Measurements from ENCODE around the gene TSPAN10. TPM values are rescaled to one million over a fixed set of nuclear protein-coding genes. Genes with fewer than 3 reads are reported as not detected.

The TSPAN10 gene
- total RNA-seq, 2 donors from 2014 or later = 1.3 to 1.8 TPM

DNA sequence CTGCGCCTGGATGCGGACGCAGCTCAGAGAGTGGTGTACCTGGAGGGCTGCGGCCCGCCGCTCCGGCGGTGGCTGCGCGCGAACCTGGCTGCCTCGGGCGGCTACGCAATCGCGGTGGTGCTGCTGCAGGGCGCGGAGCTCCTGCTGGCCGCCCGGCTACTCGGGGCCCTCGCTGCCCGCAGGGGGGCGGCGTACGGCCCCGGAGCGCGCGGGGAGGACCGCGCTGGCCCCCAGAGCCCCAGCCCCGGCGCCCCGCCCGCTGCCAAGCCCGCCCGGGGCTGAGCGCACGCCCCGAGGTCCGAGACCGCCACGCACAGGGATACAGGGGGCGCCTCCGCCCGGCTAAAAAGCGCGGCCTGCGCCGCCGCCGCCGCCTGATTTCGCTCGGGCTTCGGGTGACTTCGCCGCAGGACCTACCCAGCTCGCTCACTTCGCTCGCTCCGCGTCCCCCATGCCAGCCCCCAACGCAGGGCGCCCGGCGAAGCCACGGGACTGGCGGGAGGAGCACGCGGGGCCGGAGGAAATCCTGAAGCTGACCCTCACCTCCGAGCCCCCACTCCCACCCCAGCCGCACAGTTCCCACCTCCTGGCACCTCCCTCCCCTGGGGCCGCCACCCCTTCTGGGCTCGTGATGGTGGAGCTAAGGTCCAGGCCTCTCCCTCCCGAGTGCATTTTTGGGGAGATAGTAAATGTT is 11.2 kb downstream of the TSPAN10 start:
- Mint-ChIP-seq H3K4me3 (peak overlapping the region; percentile 27), H3K27ac (no peak overlapping the region), H3K9me3 (peaks cover 11% of the 10 kb centered on the region), H3K4me1 (peaks cover 6% of the 10 kb centered on the region), H3K27me3 (ENCODE audit: insufficient read depth) (peaks cover 26% of the 10 kb centered on the region), H3K36me3 (ENCODE audit: low read depth) (no peaks in the 10 kb centered on the region)
- peak; percentile 61 for DNase-seq
- H3K27ac ChIP-seq (ENCODE audit: low read depth, low read length) = no peak overlapping the region
- no peak overlapping the region for H3K9ac ChIP-seq (ENCODE audit: extremely low read depth, low read length, poor library complexity, severe bottlenecking)
- WGBS, 2 experiments (ENCODE audit: insufficient coverage in 1 of 2, insufficient read length in 1 of 2) = 8 to 11% methylated on average over 26 to 77 of the region's 78 CpGs
- H3K4me3 ChIP-seq (ENCODE audit: low read length) = peak overlapping the region; percentile 35
- H3K9me3 ChIP-seq (ENCODE audit: control insufficient read depth, low read length) = peaks cover 6% of the 10 kb centered on the region
- peaks cover 27% of the 10 kb centered on the region for H3K27me3 ChIP-seq (ENCODE audit: control insufficient read depth, insufficient read depth, low read length, poor library complexity, severe bottlenecking)
- H3K36me3 ChIP-seq (ENCODE audit: control insufficient read depth, insufficient read depth, low read length) = no peaks in the 10 kb centered on the region
- no peaks in the 10 kb centered on the region for H3K4me1 ChIP-seq (ENCODE audit: control insufficient read depth, insufficient read depth, low read length)
- TF ChIP-seq, protein P1, sequence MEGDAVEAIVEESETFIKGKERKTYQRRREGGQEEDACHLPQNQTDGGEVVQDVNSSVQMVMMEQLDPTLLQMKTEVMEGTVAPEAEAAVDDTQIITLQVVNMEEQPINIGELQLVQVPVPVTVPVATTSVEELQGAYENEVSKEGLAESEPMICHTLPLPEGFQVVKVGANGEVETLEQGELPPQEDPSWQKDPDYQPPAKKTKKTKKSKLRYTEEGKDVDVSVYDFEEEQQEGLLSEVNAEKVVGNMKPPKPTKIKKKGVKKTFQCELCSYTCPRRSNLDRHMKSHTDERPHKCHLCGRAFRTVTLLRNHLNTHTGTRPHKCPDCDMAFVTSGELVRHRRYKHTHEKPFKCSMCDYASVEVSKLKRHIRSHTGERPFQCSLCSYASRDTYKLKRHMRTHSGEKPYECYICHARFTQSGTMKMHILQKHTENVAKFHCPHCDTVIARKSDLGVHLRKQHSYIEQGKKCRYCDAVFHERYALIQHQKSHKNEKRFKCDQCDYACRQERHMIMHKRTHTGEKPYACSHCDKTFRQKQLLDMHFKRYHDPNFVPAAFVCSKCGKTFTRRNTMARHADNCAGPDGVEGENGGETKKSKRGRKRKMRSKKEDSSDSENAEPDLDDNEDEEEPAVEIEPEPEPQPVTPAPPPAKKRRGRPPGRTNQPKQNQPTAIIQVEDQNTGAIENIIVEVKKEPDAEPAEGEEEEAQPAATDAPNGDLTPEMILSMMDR (conservative IDR thresholded peaks at IDR 0.05) = peak; percentile 19

DNA sequence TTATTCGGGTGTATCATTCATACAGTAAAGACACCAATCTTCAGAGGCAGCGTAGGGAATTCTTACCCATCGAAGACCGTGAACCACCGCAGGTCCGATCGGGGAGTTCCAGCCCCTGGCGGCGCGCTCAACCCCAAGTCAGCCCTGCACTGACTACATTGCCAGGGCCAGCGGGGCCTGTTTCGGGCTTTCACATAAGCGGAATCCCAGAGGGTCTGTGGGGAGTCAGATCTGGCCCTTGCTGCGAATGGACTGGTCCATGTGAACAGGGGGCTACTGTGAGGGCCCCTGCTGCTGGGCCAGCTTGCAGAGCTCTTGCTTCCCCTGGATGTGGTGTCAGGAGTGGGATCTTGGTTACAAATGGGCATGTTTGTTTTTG is 11.7 kb downstream of the TSPAN10 start:
- peak overlapping the region; percentile 35 for H3K4me3 ChIP-seq (ENCODE audit: low read length)
- no peak for DNase-seq
- no peak overlapping the region for H3K27ac Mint-ChIP-seq
- TF ChIP-seq, protein P1 (conservative IDR thresholded peaks at IDR 0.05) = no peak
- peaks cover 11% of the 10 kb centered on the region for H3K4me1 Mint-ChIP-seq
- no peak overlapping the region for H3K9ac ChIP-seq (ENCODE audit: extremely low read depth, low read length, poor library complexity, severe bottlenecking)
- peaks cover 11% of the 10 kb centered on the region for H3K9me3 Mint-ChIP-seq
- no peaks in the 10 kb centered on the region for H3K36me3 Mint-ChIP-seq (ENCODE audit: low read depth)
- WGBS, 2 experiments (ENCODE audit: insufficient coverage in 1 of 2, insufficient read length in 1 of 2) = 79 to 83% methylated on average over 10 to 14 of the region's 14 CpGs
- H3K4me3 Mint-ChIP-seq = peak overlapping the region; percentile 27
- peaks cover 6% of the 10 kb centered on the region for H3K9me3 ChIP-seq (ENCODE audit: control insufficient read depth, low read length)
- H3K4me1 ChIP-seq (ENCODE audit: control insufficient read depth, insufficient read depth, low read length) = no peaks in the 10 kb centered on the region
- H3K36me3 ChIP-seq (ENCODE audit: control insufficient read depth, insufficient read depth, low read length) = no peaks in the 10 kb centered on the region
- peaks cover 26% of the 10 kb centered on the region for H3K27me3 Mint-ChIP-seq (ENCODE audit: insufficient read depth)
- H3K27ac ChIP-seq (ENCODE audit: low read depth, low read length) = no peak overlapping the region
- peaks cover 27% of the 10 kb centered on the region for H3K27me3 ChIP-seq (ENCODE audit: control insufficient read depth, insufficient read depth, low read length, poor library complexity, severe bottlenecking)

DNA sequence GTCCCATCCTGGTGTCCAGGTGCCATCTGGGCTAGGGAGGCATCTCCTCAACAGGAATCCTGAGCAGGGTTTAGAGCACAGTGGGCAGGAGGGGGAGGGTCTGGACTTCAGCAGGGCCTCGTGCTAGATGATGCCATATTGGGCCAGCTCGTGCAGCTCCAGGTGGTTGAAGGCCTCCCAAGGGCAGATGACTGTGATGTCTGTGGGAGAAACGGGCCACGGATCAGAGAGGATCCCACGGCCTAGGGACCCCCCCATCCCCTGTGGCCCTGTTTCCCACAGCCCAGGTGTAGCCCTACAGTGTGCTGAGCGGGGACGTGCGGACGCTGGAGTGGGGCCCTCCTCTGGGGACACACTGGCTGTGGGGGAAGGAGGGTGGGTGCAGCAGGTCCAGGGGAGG is 14.0 kb downstream of the TSPAN10 start:
- TF ChIP-seq, protein P1 (conservative IDR thresholded peaks at IDR 0.05) = no peak
- H3K9ac ChIP-seq (ENCODE audit: extremely low read depth, low read length, poor library complexity, severe bottlenecking) = no peak overlapping the region
- Mint-ChIP-seq H3K4me1 (peaks cover 11% of the 10 kb centered on the region), H3K36me3 (ENCODE audit: low read depth) (no peaks in the 10 kb centered on the region), H3K27ac (no peak overlapping the region), H3K9me3 (peaks cover 11% of the 10 kb centered on the region), H3K4me3 (no peak overlapping the region), H3K27me3 (ENCODE audit: insufficient read depth) (peaks cover 26% of the 10 kb centered on the region)
- no peaks in the 10 kb centered on the region for H3K36me3 ChIP-seq (ENCODE audit: control insufficient read depth, insufficient read depth, low read length)
- no peak for DNase-seq
- H3K4me3 ChIP-seq (ENCODE audit: low read length) = no peak overlapping the region
- 96% methylated on average over 9 of the region's 9 CpGs; no CpG with 5 or more reads in 1 of the 2 experiments for WGBS, 2 experiments (ENCODE audit: insufficient coverage in 1 of 2, insufficient read length in 1 of 2)
- no peak overlapping the region for H3K27ac ChIP-seq (ENCODE audit: low read depth, low read length)
- peaks cover 8% of the 10 kb centered on the region for H3K4me1 ChIP-seq (ENCODE audit: control insufficient read depth, insufficient read depth, low read length)
- H3K27me3 ChIP-seq (ENCODE audit: control insufficient read depth, insufficient read depth, low read length, poor library complexity, severe bottlenecking) = peaks cover 27% of the 10 kb centered on the region
- H3K9me3 ChIP-seq (ENCODE audit: control insufficient read depth, low read length) = peaks cover 6% of the 10 kb centered on the region
